Erythroblast (primary cell): ENCODE data around the gene AP3S1.
"Not testable (repeated sequence)": the region's sequence is repeated elsewhere in the genome, so short reads cannot be mapped to it uniquely, and the experiment has no call there.

ENCODE experiments used
- DNase-seq, 2 experiments: peaks; one replicate each; lab custom pipeline; 2025; lab: John Stamatoyannopoulos, UW
- GATA1 ChIP-seq: IDR thresholded peaks from 2 replicates; pipeline ENCODE4 v1.6.1; 2011; ENCODE audit warnings: low read depth, mild to moderate bottlenecking, control low read depth, low read length, moderate library complexity
- POLR2A ChIP-seq: IDR thresholded peaks from 2 replicates; pipeline ENCODE4 v1.6.1; 2011; ENCODE audit warnings: mild to moderate bottlenecking, low read length

AP3S1 gene

DNA sequence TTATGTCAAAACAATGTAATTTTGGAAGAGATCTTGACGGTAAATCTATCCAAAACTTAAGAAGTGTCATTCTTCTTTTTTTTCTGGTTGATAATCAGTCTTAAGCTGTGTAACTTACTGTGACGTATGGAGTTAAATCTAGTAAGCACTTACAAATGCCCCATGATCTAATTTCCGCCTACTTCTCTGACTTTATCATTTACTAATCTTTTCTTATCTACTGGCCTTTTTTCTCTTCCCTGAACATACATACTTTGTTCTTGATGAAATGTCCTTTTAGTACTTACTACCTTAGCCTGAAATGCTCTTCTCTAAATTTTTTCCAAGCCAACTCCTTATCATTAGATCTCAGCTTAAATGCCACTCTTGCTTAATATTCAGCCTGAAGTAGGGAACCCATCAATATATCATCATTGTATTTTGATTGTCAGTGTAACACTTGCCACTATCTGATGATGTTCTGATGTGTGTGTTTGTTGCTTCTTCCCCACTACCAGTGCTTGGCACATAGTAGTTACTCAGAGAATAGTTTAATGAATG lies 27.6 kb downstream of the AP3S1 start:
- TF ChIP-seq POLR2A (no peak), GATA1 (no peak)
- peak in 1 of 2 experiments; percentile 13 for DNase-seq

- DNase-seq: no peak
- TF ChIP-seq POLR2A: no peak
- no peak for TF ChIP-seq GATA1
These were observed 30.7 kb downstream of the AP3S1 start for GRCh38 chr5:115872447-115872846.

GRCh38 chr5:115873392-115873791 lies 31.7 kb downstream of the AP3S1 start:
- TF ChIP-seq GATA1 (no peak), POLR2A (no peak)
- DNase-seq: no peak

GRCh38 chr5:115875447-115875846 lies 33.7 kb downstream of the AP3S1 start:
- TF ChIP-seq GATA1 (no peak), POLR2A (no peak)
- no peak for DNase-seq

- DNase-seq: not testable (repeated sequence)
These were observed 35.6 kb downstream of the AP3S1 start for GRCh38 chr5:115877342-115877741.

DNA sequence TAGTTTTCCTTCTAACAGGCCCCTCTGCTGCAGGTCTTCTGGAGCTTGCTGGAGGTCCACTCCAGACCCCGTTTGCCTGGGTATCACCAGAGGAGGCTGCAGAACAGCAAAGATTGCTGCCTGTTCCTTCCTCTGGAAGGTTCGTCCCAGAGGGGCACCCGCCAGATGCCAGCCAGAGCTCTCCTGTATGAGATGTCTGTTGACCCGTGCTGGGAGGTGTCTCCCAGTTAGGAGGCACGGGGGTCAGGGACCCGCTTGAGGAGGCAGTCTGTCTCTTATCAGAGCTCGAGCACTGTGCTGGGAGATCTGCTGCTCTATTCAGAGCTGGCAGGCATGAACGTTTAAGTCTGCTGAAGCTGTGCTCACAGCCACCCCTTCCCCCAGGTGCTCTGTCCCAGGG lies 40.7 kb downstream of the AP3S1 start:
- DNase-seq: not testable (repeated sequence)

GRCh38 chr5:115884704-115885103 lies 43.0 kb downstream of the AP3S1 start:
- TF ChIP-seq POLR2A: no peak
- no peak for TF ChIP-seq GATA1

DNA sequence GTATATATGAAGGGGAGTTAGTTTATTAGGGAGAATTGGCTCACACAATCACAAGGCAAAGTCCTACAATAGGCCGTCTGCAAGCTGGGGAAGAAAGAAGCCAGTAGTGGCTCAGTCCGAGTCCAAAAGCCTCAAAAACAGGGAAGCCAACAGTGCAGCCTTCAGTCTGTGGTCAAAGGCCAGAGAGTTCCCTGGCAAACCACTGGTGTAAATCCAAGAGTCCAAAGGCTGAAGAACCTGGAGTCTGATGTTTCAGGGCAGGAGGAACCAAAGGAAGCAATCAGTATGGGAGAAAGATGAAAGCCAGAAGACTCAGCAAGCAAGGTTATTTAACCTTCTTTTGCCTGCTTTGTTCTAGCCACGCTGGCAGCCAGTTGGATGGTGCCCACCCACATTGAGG lies 43.5 kb downstream of the AP3S1 start:
- DNase-seq: not testable (repeated sequence)

More at GRCh38 chr5:115884704-115885103, 43.0 kb downstream of the AP3S1 start:
- DNase-seq: no peak

DNA sequence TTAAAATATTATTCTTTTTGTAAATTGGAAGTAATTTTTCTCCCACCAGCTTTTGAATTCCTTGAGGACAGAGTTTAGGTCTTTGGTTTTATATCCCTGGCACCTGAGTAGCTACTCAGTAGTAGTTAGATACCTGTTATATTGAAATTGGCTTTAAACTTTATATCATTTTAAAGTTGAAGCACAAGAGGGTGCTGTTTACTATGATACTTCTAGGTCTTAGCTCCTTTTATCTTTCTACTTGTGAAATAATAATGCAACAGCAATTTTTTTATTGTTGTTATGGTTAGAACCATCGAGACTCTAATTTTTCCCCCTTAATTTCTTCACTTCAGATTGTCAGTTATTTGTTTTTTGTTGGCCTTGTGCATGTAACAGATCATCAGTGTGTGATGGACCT lies 46.3 kb downstream of the AP3S1 start:
- TF ChIP-seq POLR2A (no peak), GATA1 (no peak)
- DNase-seq: peak; percentile 2 to 6

- TF ChIP-seq POLR2A (no peak), GATA1 (no peak)
These were observed 50.3 kb downstream of the AP3S1 start for GRCh38 chr5:115892021-115892420.

DNA sequence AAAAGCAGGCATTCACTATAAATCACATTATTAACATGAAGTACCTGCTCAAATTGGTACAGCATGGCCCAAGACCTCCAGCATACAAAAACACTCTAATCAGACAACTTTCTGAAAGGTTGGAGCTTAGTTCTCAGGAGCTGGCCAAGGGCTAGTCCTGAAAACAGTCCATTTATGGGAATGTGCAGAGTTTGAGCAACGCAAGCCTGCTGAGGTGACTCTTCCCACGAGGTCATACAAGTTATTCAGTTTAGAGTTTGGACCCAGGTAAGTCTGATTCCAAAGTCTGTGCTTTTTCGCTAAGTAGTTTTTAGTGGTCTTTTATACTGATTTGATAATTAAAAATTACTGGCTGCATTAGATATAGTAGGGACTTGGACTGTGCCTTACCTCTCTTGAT lies 52.6 kb downstream of the AP3S1 start:
- no peak for DNase-seq
- TF ChIP-seq POLR2A: no peak
- no peak for TF ChIP-seq GATA1

More at GRCh38 chr5:115892021-115892420, 50.3 kb downstream of the AP3S1 start:
- no peak for DNase-seq

DNA sequence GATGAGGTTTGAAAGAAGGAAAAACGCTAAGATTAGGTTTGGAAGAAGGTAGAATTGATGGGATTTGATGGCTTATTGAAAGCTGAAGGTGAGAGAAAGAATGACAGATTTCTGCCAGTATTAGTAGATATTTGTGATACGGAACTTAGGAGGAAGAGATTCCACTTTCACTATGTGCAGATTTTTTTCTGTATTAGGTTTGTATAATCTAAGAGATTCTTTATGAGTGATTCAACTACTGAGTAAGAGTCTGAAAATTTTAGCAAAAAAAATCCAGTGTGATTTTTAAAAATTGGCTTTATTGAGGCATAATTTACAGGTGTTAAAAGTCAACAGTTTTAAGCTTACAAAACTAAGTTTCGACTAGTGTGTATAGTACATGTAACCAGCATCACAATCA lies 54.1 kb downstream of the AP3S1 start:
- TF ChIP-seq POLR2A (no peak), GATA1 (no peak)
- DNase-seq: no peak

GRCh38 chr5:115898656-115899055 lies 56.9 kb downstream of the AP3S1 start:
- no peak for DNase-seq
- TF ChIP-seq POLR2A (no peak), GATA1 (no peak)

DNA sequence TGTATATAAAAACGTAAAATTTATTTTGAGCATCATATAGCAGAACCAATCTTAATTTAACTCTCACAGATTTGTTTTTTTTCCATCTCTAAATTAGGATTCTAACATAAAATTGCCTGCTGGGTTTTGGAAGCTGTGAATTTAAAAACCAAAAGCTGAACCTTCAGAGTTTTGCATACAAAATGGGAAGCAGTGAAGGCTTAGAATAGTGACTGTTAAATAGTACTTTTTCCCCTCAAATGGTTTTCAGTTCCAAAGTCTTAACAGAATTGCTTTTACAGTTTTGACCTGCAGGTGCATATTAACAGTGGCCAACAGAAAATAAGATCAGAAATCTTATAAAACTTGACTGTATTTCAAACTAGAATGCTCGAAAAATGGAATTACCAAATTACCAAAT lies 65.4 kb downstream of the AP3S1 start:
- DNase-seq: no peak
- TF ChIP-seq POLR2A: no peak

- DNase-seq: peak in 1 of 2 experiments; percentile 4
These were observed 72.1 kb downstream of the AP3S1 start for GRCh38 chr5:115913623-115914400.
